Spleen (tissue), 11 donors: ENCODE results near the gene RND1. TPM values are rescaled to one million over a fixed set of nuclear protein-coding genes. Genes with fewer than 3 reads are reported as not detected.
"Not testable (repeated sequence)": the region's sequence is repeated elsewhere in the genome, so short reads cannot be mapped to it uniquely, and the experiment has no call there.

Experiments
- DNase-seq: peaks from one replicate; pipeline ENCODE4 v3.0.0-alpha.2; 2020
- H3K27ac ChIP-seq, 8 donors: fragments of 200-600 bp; sonication (generic) in 7 of 8; 1 replicate in 4 of 8; 2 replicates in 4 of 8; pipeline versions ENCODE4 v1.5.0 to v1.8.0; 2016 to 2021; ENCODE audit warnings: inconsistent platforms in 4 of 8, mild to moderate bottlenecking in 4 of 8, moderate library complexity in 1 of 8
- H3K27me3 ChIP-seq, 7 donors: fragments of 200-600 bp; sonication (generic) in 6 of 7; replicated peaks in 1 of 7; 1 replicate in 4 of 7; 2 replicates in 3 of 7; pipeline versions ENCODE4 v1.5.0 to v1.8.0; 2016 to 2021; ENCODE audit warnings: inconsistent platforms in 3 of 7, mild to moderate bottlenecking in 1 of 7
- H3K36me3 ChIP-seq, 6 donors: fragments of 200-600 bp; sonication (generic) in 5 of 6; 1 replicate in 4 of 6; 2 replicates in 2 of 6; pipeline versions ENCODE4 v1.5.0 to v1.8.0; 2016 to 2021; ENCODE audit warnings: inconsistent platforms in 2 of 6
- H3K4me1 ChIP-seq, 6 donors: fragments of 200-600 bp; sonication (generic) in 5 of 6; 1 replicate in 3 of 6; 2 replicates in 3 of 6; pipeline versions ENCODE4 v1.5.0 to v1.8.0; 2016 to 2021; ENCODE audit warnings: inconsistent platforms in 3 of 6
- H3K4me3 ChIP-seq, 8 donors: fragments of 200-600 bp; sonication (generic) in 7 of 8; 1 replicate in 4 of 8; 2 replicates in 4 of 8; pipeline versions ENCODE4 v1.5.0 to v1.8.0; 2016 to 2021; ENCODE audit warnings: inconsistent platforms in 4 of 8, mild to moderate bottlenecking in 4 of 8, moderate library complexity in 2 of 8
- H3K9me3 ChIP-seq, 8 donors: fragments of 200-600 bp; sonication (generic) in 7 of 8; 1 replicate in 4 of 8; 2 replicates in 4 of 8; pipeline versions ENCODE4 v1.5.0 to v1.8.0; 2016 to 2021; ENCODE audit warnings: inconsistent platforms in 4 of 8
- POLR2A ChIP-seq, 3 donors: fragments of 450-650 bp; IDR thresholded peaks; one replicate each; pipeline ENCODE4 v1.5.1; 2017; ENCODE audit warnings: antibody characterized with exemption in 3 of 3, mild to moderate bottlenecking in 1 of 3
- POLR2AphosphoS5 ChIP-seq, 3 donors: sonication (generic); formaldehyde crosslinking; IDR thresholded peaks; one replicate each; pipeline ENCODE4 v1.5.1; 2017; ENCODE audit warnings: antibody characterized with exemption in 3 of 3
- WGBS, 5 donors: extraction: QIAGEN DNeasy Blood & Tissue Kit in 3 of 5; methylation state at CpG; one replicate each; pipeline versions ENCODE4 v1.1.5 to v1.1.7; 2013 to 2018; 5-methylcytosine and 5-hydroxymethylcytosine counted together
- intact Hi-C: fragments of 100-400 bp; cut with DNase I; formaldehyde crosslinking; loops from one replicate; pipeline ENCODE4 v1.15.0; 2023; ENCODE audit warnings: low total_unique reads
- polyA plus RNA-seq, 3 donors: library from polyadenylated mRNA; stranded (reverse); fragments of 200-250 nt; gene quantifications; one replicate each; pipeline ENCODE4 v1.2.1, GENCODE V29; 2013
- total RNA-seq, 7 donors: library from RNA; depleted of rRNA in 3 of 7; stranded (reverse); fragments of >200 nt in 3 of 7; fragmentation: NEBNext Ultra II Directional in 4 of 7; extraction: Animal tissue kit (Norgen Biotek cat#: 25700) in 4 of 7; gene quantifications; one replicate each; pipeline versions ENCODE4 v1.1.0 to v1.2.1, GENCODE V29; 2016 to 2021
- TF ChIP-seq, protein P1 (sequence below), 11 experiments: fragments of 200-600 bp in 7 of 11; fragments of 450-650 bp in 4 of 11; sonication (generic) in 4 of 11; IDR thresholded peaks in 8 of 11; conservative IDR thresholded peaks in 3 of 11; 1 replicate in 7 of 11; 2 replicates in 4 of 11; pipeline versions ENCODE4 v1.4.0 to v1.8.0; 2016 to 2021; ENCODE audit warnings: antibody characterized with exemption in 11 of 11, inconsistent platforms in 4 of 11, mild to moderate bottlenecking in 1 of 11
- donor health status: healthy with polysubstance abuse.
- donor health status: DM: no; HTN: no; CAD: no; lungs with moderate emphysema.
- donor health status: DM: no; HTN: no; CAD: no.
- donor health status: Bipolar disorder and iron deficiency.
- donor health status: healthy.
- donor health status: DM: no; HTN: no; CAD: no.
- donor health status: DM: yes; HTN: yes; CAD: no.

Gene RND1
- total and polyA plus RNA-seq, 10 donors = 0.65 to 3.0 (median 1.0) TPM

DNA sequence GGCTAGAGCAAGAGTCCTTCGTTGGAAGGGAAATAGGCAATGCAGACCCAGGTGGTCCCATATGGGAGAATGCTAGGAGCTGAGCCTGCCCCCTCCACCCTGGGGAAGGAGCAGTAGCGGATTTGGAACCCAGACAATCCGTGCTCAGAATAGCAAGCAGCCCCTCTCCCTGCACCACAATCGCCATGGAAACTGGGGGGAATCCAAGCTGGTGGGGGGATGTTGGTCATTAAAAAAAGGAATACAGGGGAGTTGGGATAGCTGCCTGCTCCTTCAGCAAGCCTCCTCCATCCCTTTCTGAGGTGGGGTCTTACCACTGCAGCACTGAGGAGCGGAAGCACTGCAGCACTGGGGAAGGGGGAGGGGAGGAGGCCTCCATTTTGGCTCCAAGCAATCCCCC is 2.9 kb downstream of the RND1 start:
- peaks cover 0 to 39% (median 0%) of the 10 kb centered on the region in 7 donors for H3K27me3 ChIP-seq
- no peak overlapping the region for H3K27ac ChIP-seq
- TF ChIP-seq POLR2AphosphoS5 (IDR thresholded peaks at IDR 0.05) (no peak), POLR2A (IDR thresholded peaks at IDR 0.05) (no peak)
- TF ChIP-seq, protein P1, sequence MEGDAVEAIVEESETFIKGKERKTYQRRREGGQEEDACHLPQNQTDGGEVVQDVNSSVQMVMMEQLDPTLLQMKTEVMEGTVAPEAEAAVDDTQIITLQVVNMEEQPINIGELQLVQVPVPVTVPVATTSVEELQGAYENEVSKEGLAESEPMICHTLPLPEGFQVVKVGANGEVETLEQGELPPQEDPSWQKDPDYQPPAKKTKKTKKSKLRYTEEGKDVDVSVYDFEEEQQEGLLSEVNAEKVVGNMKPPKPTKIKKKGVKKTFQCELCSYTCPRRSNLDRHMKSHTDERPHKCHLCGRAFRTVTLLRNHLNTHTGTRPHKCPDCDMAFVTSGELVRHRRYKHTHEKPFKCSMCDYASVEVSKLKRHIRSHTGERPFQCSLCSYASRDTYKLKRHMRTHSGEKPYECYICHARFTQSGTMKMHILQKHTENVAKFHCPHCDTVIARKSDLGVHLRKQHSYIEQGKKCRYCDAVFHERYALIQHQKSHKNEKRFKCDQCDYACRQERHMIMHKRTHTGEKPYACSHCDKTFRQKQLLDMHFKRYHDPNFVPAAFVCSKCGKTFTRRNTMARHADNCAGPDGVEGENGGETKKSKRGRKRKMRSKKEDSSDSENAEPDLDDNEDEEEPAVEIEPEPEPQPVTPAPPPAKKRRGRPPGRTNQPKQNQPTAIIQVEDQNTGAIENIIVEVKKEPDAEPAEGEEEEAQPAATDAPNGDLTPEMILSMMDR (IDR thresholded peaks at IDR 0.05 in 8 of 11, conservative IDR thresholded peaks at IDR 0.05 in 3 of 11) = no peak
- DNase-seq = no peak
- H3K9me3 ChIP-seq = no peaks in the 10 kb centered on the region
- H3K36me3 ChIP-seq = peaks cover 0 to 13% (median 0%) of the 10 kb centered on the region in 6 donors
- intact Hi-C loops = no loop called here
- peaks cover 7 to 32% (median 24%) of the 10 kb centered on the region in 6 donors for H3K4me1 ChIP-seq
- 81 to 90% (median 84%) methylated on average over 5 of the region's 5 CpGs for WGBS, 5 donors
- H3K4me3 ChIP-seq = no peak overlapping the region

- TF ChIP-seq POLR2A (IDR thresholded peaks at IDR 0.05) (no peak), POLR2AphosphoS5 (IDR thresholded peaks at IDR 0.05) (no peak)
- TF ChIP-seq, protein P1 (IDR thresholded peaks at IDR 0.05 in 8 of 11, conservative IDR thresholded peaks at IDR 0.05 in 3 of 11) = no peak
- 9 to 56% (median 34%) methylated on average over 2 of the region's 2 CpGs for WGBS, 5 donors
- peaks cover 5 to 28% (median 21%) of the 10 kb centered on the region in 6 donors for H3K4me1 ChIP-seq
- intact Hi-C loops = no loop called here
- H3K27ac ChIP-seq = no peak overlapping the region
- no peak for DNase-seq
- H3K27me3 ChIP-seq = peaks cover 0 to 39% (median 0%) of the 10 kb centered on the region in 7 donors
- H3K4me3 ChIP-seq = no peak overlapping the region
- peaks cover 0 to 13% (median 0%) of the 10 kb centered on the region in 6 donors for H3K36me3 ChIP-seq
- H3K9me3 ChIP-seq = no peaks in the 10 kb centered on the region
Observed at GRCh38 chr12:48861111-48861510, 4.6 kb downstream of the RND1 start.

DNA sequence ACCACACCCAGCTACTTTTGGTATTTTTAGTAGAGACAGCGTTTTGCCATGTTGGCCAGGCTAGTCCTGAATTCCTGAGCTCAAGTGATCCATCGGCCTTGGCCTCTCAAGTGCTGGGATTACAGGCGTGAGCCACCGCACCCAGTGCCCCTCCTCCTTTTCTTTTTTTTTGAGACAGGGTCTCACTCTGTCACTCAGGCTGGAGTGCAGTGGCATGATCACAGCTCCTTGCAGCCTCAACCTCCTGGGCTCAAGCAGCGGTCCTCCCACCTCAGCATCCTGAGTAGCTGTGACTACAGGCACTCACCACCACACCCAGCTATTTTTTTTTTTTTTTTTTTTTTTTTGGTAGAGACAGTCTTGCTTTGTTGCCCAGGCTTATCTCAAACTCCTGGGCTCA is 5.4 kb downstream of the RND1 start:
- WGBS, 5 donors = 76 to 93% (median 84%) methylated on average over 5 of the region's 5 CpGs

DNA sequence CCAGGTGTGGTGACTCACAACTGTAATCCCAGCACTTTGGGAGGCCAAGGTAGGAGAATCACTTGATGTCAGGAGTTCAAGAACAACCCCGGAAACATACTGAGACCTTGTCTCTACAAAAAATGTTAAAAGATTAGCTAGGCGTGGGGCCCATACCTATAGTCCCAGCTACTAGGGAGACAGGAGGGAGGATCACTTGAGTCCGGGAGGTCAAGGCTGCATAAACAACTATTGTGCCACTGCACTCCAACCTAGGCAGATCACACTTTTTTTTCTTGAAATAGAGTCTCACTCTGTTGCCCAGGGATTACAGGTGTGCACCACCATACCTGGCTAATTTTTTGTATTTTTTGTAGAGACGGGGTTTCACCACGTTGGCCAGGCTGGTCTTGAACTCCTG is 6.1 kb downstream of the RND1 start:
- peaks cover 0 to 13% (median 0%) of the 10 kb centered on the region in 6 donors for H3K36me3 ChIP-seq
- H3K27me3 ChIP-seq = peaks cover 0 to 26% (median 0%) of the 10 kb centered on the region in 7 donors
- 90 to 98% (median 93%) methylated on average over 5 of the region's 5 CpGs for WGBS, 5 donors
- TF ChIP-seq, protein P1 (IDR thresholded peaks at IDR 0.05 in 8 of 11, conservative IDR thresholded peaks at IDR 0.05 in 3 of 11) = no peak
- no peak overlapping the region for H3K4me3 ChIP-seq
- no peak overlapping the region for H3K27ac ChIP-seq
- peaks cover 0 to 13% (median 6%) of the 10 kb centered on the region in 6 donors for H3K4me1 ChIP-seq
- intact Hi-C loops = no loop called here
- DNase-seq = no peak
- no peaks in the 10 kb centered on the region for H3K9me3 ChIP-seq

More for the DNA sequence above, 5.4 kb downstream of the RND1 start:
- intact Hi-C loops, H3K9me3 ChIP-seq, H3K4me3 ChIP-seq, DNase-seq, H3K27ac ChIP-seq: not testable (repeated sequence)
- H3K4me1 ChIP-seq = peaks cover 4 to 20% (median 13%) of the 10 kb centered on the region in 6 donors
- peaks cover 0 to 33% (median 0%) of the 10 kb centered on the region in 7 donors for H3K27me3 ChIP-seq
- H3K36me3 ChIP-seq = peaks cover 0 to 13% (median 0%) of the 10 kb centered on the region in 6 donors

DNA sequence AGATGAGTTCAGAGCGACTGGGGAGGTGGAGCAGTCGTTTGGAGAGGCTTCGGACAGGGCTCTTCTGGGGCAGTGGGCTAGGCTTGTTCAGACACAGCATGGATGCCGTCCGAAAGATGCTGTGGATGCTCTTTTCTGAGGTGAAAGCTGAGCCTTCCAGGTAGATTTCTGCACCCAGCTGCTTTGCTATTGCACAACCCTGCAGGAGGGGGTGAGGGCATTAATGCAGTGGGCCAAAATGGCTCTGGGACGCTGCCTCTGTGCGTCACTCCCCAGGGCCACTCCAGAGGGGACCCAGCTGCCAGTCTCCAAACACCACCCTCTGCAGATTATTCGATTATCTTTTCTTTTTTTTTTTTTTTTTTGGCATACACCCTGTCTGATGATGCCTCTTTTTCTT is 7.6 kb downstream of the RND1 start:
- intact Hi-C loops = no loop called here
- H3K27ac ChIP-seq = no peak overlapping the region
- peaks cover 0 to 13% (median 0%) of the 10 kb centered on the region in 6 donors for H3K36me3 ChIP-seq
- peaks cover 0 to 11% (median 0%) of the 10 kb centered on the region in 7 donors for H3K27me3 ChIP-seq
- H3K9me3 ChIP-seq = no peaks in the 10 kb centered on the region
- no peak for DNase-seq
- peaks cover 0 to 4% (median 4%) of the 10 kb centered on the region in 6 donors for H3K4me1 ChIP-seq
- TF ChIP-seq POLR2AphosphoS5 (IDR thresholded peaks at IDR 0.05) = no peak
- TF ChIP-seq, protein P1 (IDR thresholded peaks at IDR 0.05 in 8 of 11, conservative IDR thresholded peaks at IDR 0.05 in 3 of 11) = no peak
- WGBS, 5 donors = 79 to 92% (median 87%) methylated on average over 5 to 8 of the region's 8 CpGs
- H3K4me3 ChIP-seq = no peak overlapping the region
